Neural cell (in vitro differentiated cells): ENCODE measurements around the gene TAF6. TPM values are rescaled to one million over a fixed set of nuclear protein-coding genes. Genes with fewer than 3 reads are reported as not detected.

Source experiments
- H2AFZ ChIP-seq: fragments of 200-600, 300-800 bp; sonication (generic), shearing (Covaris generic); 2 replicates; pipeline ENCODE4 v1.6.0; 2014; ENCODE audit warnings: low read depth, mild to moderate bottlenecking, antibody characterized with exemption, low read length, moderate library complexity
- H3F3A ChIP-seq: fragments of 200-600 bp; shearing (Covaris generic); 2 replicates; pipeline ENCODE4 v1.6.1; 2016; ENCODE audit warnings: mild to moderate bottlenecking, moderate library complexity, mixed read lengths, antibody characterized with exemption, low read length; ENCODE audit not compliant: insufficient read depth, poor library complexity, severe bottlenecking
- H3K27ac ChIP-seq: fragments of 200-600, 300-800 bp; sonication (generic), shearing (Covaris generic); 2 replicates; pipeline ENCODE4 v1.5.1; 2014; ENCODE audit warnings: mild to moderate bottlenecking, low read length, moderate library complexity
- H3K27me3 ChIP-seq: fragments of 300-800, 200-600 bp; sonication (generic), shearing (Covaris generic); 2 replicates; pipeline ENCODE4 v1.6.0; 2014; ENCODE audit warnings: mild to moderate bottlenecking, low read depth, low read length, moderate library complexity; ENCODE audit not compliant: insufficient read depth
- H3K36me3 ChIP-seq: fragments of 300-800, 200-600 bp; sonication (generic), shearing (Covaris generic); 2 replicates; pipeline ENCODE4 v1.5.1; 2014; ENCODE audit warnings: mild to moderate bottlenecking, antibody characterized with exemption, low read length, moderate library complexity; ENCODE audit not compliant: insufficient read depth
- H3K4me2 ChIP-seq: fragments of 300-800, 200-600 bp; sonication (generic), shearing (Covaris generic); 2 replicates; pipeline ENCODE4 v1.6.0; 2014; ENCODE audit warnings: mild to moderate bottlenecking, low read length
- H3K4me3 ChIP-seq: fragments of 300-800, 200-600 bp; sonication (generic), shearing (Covaris generic); 2 replicates; pipeline ENCODE4 v1.5.1; 2014; ENCODE audit warnings: mild to moderate bottlenecking, low read length, moderate library complexity
- H3K79me2 ChIP-seq: fragments of 200-600 bp; shearing (Covaris generic); replicated peaks from 2 replicates; pipeline ENCODE4 v1.6.0; 2014; ENCODE audit warnings: mild to moderate bottlenecking, low read length, moderate library complexity; ENCODE audit not compliant: insufficient read depth
- H3K9ac ChIP-seq: fragments of 300-800, 200-600 bp; sonication (generic), shearing (Covaris generic); 2 replicates; pipeline ENCODE4 v1.6.1; 2016; ENCODE audit warnings: mild to moderate bottlenecking, low read length, mixed read lengths
- H3K9me2 ChIP-seq: fragments of 200-600 bp; shearing (Covaris generic); 2 replicates; pipeline ENCODE4 v1.6.1; 2016; ENCODE audit warnings: mild to moderate bottlenecking, low read length, mixed read lengths; ENCODE audit not compliant: insufficient read depth
- H3K9me3 ChIP-seq: fragments of 200-600, 300-800 bp; sonication (generic), shearing (Covaris generic); 2 replicates; pipeline ENCODE4 v1.6.1; 2016; ENCODE audit warnings: mild to moderate bottlenecking, mixed run types, low read length, moderate library complexity, mixed read lengths
- H4K20me1 ChIP-seq: fragments of 200-600 bp; shearing (Covaris generic); 2 replicates; pipeline ENCODE4 v1.6.1; 2016; ENCODE audit warnings: mild to moderate bottlenecking, mixed run types; ENCODE audit not compliant: insufficient read depth
- EP300 ChIP-seq: fragments of 450-650 bp; conservative IDR thresholded peaks from 2 replicates; pipeline ENCODE4 v1.6.1; 2014; ENCODE audit warnings: antibody characterized with exemption, mild to moderate bottlenecking, moderate library complexity; ENCODE audit not compliant: poor library complexity, severe bottlenecking
- EZH2 ChIP-seq: fragments of 200-600, 300-800 bp; shearing (Covaris generic), sonication (generic); IDR thresholded peaks from 2 replicates; pipeline ENCODE4 v1.6.1; 2014; ENCODE audit warnings: antibody characterized with exemption, low read length, borderline replicate concordance, mild to moderate bottlenecking; ENCODE audit not compliant: insufficient read depth, poor library complexity, severe bottlenecking
- MXI1 ChIP-seq: fragments of 450-650 bp; conservative IDR thresholded peaks from 2 replicates; pipeline ENCODE4 v1.6.1; 2014; ENCODE audit warnings: antibody characterized with exemption, mild to moderate bottlenecking; ENCODE audit not compliant: poor library complexity, severe bottlenecking
- POLR2AphosphoS5 ChIP-seq: IDR thresholded peaks from 2 replicates; pipeline ENCODE4 v1.6.1; 2012
- RAD21 ChIP-seq: fragments of 450-650 bp; conservative IDR thresholded peaks from 2 replicates; pipeline ENCODE4 v1.6.1; 2014; ENCODE audit warnings: antibody characterized with exemption, mild to moderate bottlenecking, moderate library complexity
- SMC3 ChIP-seq: fragments of 450-650 bp; conservative IDR thresholded peaks from 2 replicates; pipeline ENCODE4 v1.6.1; 2014; ENCODE audit warnings: antibody characterized with exemption, mild to moderate bottlenecking, moderate library complexity; ENCODE audit not compliant: poor library complexity
- TAF1 ChIP-seq: IDR thresholded peaks from 2 replicates; pipeline ENCODE4 v1.6.1; 2012; ENCODE audit warnings: low read depth
- polyA plus RNA-seq: library from polyadenylated mRNA; depleted of rRNA; stranded (reverse); fragments of >200 nt; gene quantifications from 2 replicates; pipeline ENCODE4 v1.2.3, GENCODE V29; 2014
- TF ChIP-seq, protein P1 (sequence below): IDR thresholded peaks from 2 replicates; pipeline ENCODE4 v1.6.1; 2012; ENCODE audit warnings: borderline replicate concordance
- TF ChIP-seq, protein P2 (sequence below): fragments of 450-650 bp; IDR thresholded peaks from 2 replicates; pipeline ENCODE4 v1.5.1; 2014; ENCODE audit warnings: antibody characterized with exemption, mild to moderate bottlenecking, moderate library complexity; ENCODE audit not compliant: poor library complexity, severe bottlenecking

TAF6 gene
- polyA plus RNA-seq, 1 donor from 2014 or later: 23.4 TPM

DNA sequence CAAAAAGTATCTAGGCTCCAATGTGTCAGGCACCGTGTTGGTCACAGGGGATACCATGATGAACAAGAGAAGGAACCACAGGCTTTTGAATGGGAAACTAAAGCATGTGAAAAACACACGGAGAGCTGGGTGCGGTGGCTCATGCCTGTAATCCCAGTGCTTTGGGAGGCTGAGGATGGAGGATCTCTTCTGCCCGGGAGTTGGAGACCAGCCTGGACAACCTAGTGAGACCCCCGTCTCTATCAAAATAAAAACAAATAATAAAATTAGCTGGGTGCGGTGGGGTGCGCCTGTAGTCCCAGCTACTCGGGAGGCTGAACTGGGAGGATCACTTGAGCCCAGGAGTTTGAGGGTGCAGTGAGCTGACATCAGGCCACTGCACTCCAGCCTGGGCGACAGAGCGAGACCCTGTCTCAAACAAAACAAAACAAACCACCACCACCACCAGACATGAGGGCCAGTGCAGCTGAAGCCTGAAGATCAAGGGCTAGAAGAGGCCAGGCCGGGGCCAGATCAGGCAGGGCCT, 31.0 kb downstream of the TAF6 start:
- Histone ChIP-seq H3K9me2 (no peaks in the 10 kb centered on the region), H3K9me3 (no peaks in the 10 kb centered on the region), H3K9ac (peak overlapping the region; percentile 82), H3K4me2 (peak overlapping the region; percentile 66), H2AFZ (peak overlapping the region; percentile 54), H3K27ac (peak overlapping the region; percentile 83), H3K79me2 (peaks cover 4% of the 10 kb centered on the region), H3F3A (no peaks in the 10 kb centered on the region), H3K4me3 (peak overlapping the region; percentile 90), H3K27me3 (no peaks in the 10 kb centered on the region), H4K20me1 (no peaks in the 10 kb centered on the region), H3K36me3 (no peaks in the 10 kb centered on the region)
- TF ChIP-seq SMC3: no peak
- TF ChIP-seq, protein P1, sequence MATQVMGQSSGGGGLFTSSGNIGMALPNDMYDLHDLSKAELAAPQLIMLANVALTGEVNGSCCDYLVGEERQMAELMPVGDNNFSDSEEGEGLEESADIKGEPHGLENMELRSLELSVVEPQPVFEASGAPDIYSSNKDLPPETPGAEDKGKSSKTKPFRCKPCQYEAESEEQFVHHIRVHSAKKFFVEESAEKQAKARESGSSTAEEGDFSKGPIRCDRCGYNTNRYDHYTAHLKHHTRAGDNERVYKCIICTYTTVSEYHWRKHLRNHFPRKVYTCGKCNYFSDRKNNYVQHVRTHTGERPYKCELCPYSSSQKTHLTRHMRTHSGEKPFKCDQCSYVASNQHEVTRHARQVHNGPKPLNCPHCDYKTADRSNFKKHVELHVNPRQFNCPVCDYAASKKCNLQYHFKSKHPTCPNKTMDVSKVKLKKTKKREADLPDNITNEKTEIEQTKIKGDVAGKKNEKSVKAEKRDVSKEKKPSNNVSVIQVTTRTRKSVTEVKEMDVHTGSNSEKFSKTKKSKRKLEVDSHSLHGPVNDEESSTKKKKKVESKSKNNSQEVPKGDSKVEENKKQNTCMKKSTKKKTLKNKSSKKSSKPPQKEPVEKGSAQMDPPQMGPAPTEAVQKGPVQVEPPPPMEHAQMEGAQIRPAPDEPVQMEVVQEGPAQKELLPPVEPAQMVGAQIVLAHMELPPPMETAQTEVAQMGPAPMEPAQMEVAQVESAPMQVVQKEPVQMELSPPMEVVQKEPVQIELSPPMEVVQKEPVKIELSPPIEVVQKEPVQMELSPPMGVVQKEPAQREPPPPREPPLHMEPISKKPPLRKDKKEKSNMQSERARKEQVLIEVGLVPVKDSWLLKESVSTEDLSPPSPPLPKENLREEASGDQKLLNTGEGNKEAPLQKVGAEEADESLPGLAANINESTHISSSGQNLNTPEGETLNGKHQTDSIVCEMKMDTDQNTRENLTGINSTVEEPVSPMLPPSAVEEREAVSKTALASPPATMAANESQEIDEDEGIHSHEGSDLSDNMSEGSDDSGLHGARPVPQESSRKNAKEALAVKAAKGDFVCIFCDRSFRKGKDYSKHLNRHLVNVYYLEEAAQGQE: no peak
- no peak for TF ChIP-seq EZH2
- no peak for TF ChIP-seq TAF1
- TF ChIP-seq RAD21: no peak
- TF ChIP-seq MXI1: no peak
- no peak for TF ChIP-seq POLR2AphosphoS5
- TF ChIP-seq, protein P2, sequence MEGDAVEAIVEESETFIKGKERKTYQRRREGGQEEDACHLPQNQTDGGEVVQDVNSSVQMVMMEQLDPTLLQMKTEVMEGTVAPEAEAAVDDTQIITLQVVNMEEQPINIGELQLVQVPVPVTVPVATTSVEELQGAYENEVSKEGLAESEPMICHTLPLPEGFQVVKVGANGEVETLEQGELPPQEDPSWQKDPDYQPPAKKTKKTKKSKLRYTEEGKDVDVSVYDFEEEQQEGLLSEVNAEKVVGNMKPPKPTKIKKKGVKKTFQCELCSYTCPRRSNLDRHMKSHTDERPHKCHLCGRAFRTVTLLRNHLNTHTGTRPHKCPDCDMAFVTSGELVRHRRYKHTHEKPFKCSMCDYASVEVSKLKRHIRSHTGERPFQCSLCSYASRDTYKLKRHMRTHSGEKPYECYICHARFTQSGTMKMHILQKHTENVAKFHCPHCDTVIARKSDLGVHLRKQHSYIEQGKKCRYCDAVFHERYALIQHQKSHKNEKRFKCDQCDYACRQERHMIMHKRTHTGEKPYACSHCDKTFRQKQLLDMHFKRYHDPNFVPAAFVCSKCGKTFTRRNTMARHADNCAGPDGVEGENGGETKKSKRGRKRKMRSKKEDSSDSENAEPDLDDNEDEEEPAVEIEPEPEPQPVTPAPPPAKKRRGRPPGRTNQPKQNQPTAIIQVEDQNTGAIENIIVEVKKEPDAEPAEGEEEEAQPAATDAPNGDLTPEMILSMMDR: no peak
- no peak for TF ChIP-seq EP300

DNA sequence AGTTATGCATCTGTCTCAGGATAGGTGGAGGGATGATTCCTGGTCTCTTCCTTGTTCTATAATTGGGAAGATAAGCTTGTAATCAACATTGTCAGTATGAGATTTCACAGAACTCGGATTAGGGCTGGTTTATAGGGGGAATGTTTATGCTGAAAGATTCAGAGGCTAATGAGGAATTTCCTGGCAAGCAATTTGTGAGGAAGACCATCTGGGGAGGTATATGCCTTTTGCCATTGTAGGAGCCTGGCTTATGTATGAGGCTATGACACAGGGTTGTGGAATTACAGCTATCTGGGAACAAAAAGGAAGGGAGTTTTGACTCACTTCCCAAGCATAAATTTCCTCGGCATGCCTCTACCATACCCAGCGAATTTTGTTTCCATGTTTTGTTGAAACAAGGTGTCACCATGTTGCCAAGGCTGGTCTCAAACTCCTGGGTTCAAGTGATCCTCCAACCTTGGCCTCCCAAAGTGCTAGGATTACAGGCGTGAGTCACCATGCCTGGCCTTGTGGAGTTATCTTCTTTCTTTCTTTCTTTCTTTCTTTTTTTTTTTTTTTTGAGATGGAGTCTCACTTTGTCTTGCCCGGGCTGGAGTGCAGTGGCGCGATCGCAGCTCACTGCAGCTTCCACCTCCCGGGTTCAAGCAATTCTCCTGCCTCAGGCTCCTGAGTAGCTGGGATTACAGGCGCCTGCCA, 32.0 kb downstream of the TAF6 start:
- H3K9ac ChIP-seq: no peak overlapping the region
- H3K4me2 ChIP-seq: no peak overlapping the region
- H3K9me3 ChIP-seq: no peaks in the 10 kb centered on the region
- no peaks in the 10 kb centered on the region for H4K20me1 ChIP-seq
- no peak overlapping the region for H3K27ac ChIP-seq
- no peak overlapping the region for H2AFZ ChIP-seq
- H3K36me3 ChIP-seq: no peaks in the 10 kb centered on the region
- no peaks in the 10 kb centered on the region for H3K27me3 ChIP-seq
- no peaks in the 10 kb centered on the region for H3K9me2 ChIP-seq
- peaks cover 4% of the 10 kb centered on the region for H3K79me2 ChIP-seq
- TF ChIP-seq EP300 (no peak), POLR2AphosphoS5 (no peak), EZH2 (no peak), SMC3 (no peak), RAD21 (no peak), MXI1 (no peak), TAF1 (no peak)
- TF ChIP-seq, protein P2: no peak
- TF ChIP-seq, protein P1: no peak
- no peaks in the 10 kb centered on the region for H3F3A ChIP-seq
- H3K4me3 ChIP-seq: no peak overlapping the region
